Stimulated activated CD8-positive, alpha-beta memory T cell treated with anti-CD3 and anti-CD28 coated beads, Interleukin-2, amount 100 ng/mL, for 48 hours (primary cell): ENCODE data around the gene PCDHA4.

Experiments
- DNase-seq, 2 donors: peaks; one replicate each; pipeline ENCODE4 v3.0.0-alpha.2; 2020; ENCODE audit warnings: low read depth in 2 of 2

PCDHA4 gene

DNA sequence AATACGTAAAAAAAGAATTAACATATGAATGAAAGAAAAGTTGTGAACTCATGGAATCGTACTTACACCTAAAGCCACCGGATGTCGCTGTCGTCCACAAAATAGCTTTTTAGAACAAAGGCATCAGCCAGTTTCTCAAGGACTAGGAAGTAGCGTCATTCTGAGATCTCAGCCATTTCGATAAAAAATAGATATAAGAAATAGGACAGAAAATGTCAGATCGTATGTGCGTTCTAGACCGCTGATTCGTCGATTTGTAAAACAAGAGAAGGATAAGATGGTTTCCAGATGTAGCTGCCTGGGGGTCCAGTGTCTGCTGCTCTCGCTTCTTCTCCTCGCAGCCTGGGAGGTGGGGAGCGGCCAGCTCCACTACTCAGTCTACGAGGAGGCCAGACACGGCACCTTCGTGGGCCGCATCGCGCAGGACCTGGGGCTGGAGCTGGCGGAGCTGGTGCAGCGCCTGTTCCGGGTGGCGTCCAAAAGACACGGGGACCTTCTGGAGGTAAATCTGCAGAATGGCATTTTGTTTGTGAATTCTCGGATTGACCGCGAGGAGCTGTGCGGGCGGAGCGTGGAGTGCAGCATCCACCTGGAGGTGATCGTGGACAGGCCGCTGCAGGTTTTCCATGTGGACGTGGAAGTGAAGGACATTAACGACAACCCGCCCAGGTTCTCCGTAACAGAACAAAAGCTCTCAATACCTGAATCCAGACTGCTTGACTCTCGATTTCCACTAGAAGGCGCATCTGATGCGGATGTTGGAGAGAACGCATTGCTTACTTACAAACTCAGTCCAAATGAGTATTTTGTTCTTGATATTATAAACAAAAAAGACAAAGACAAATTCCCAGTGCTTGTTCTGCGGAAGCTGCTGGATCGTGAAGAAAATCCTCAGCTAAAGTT, 49.2 kb downstream of the PCDHA4 start, which contains the start of gene PCDHA10:
TSS of gene PCDHA10 (plus strand) at position 126 of the 903 bp plus-strand sequence. CDS start at position 278, 152 bp downstream.
- no peak for DNase-seq

DNA sequence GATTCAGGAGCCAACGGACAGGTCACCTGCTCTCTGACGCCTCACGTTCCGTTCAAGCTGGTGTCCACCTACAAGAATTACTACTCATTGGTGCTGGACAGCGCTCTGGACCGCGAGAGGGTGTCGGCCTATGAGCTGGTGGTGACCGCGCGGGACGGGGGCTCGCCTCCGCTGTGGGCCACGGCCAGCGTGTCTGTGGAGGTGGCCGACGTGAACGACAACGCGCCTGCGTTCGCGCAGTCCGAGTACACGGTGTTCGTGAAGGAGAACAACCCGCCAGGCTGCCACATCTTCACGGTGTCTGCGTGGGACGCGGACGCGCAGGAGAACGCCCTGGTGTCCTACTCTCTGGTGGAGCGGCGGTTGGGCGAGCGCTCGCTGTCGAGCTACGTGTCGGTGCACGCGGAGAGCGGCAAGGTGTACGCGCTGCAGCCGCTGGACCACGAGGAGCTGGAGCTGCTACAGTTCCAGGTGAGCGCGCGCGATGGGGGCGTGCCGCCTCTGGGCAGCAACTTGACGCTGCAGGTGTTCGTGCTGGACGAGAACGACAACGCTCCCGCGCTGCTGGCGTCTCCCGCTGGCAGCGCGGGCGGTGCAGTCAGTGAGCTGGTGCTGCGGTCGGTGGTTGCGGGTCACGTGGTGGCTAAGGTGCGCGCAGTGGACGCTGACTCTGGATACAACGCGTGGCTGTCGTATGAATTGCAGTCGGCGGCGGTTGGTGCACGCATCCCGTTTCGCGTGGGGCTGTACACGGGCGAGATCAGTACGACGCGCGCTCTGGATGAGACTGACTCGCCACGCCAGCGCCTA, 50.5 kb downstream of the PCDHA4 start:
- DNase-seq = no peak

DNA sequence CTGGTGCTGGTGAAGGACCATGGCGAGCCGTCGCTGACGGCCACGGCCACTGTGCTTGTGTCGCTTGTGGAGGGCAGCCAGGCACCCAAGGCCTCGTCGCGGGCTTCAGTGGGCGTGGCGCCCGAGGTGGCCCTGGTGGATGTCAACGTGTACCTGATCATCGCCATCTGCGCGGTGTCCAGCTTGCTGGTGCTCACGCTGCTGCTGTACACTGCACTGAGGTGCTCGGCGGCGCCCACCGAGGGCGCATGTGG, 51.0 kb downstream of the PCDHA4 start:
- DNase-seq = no peak

DNA sequence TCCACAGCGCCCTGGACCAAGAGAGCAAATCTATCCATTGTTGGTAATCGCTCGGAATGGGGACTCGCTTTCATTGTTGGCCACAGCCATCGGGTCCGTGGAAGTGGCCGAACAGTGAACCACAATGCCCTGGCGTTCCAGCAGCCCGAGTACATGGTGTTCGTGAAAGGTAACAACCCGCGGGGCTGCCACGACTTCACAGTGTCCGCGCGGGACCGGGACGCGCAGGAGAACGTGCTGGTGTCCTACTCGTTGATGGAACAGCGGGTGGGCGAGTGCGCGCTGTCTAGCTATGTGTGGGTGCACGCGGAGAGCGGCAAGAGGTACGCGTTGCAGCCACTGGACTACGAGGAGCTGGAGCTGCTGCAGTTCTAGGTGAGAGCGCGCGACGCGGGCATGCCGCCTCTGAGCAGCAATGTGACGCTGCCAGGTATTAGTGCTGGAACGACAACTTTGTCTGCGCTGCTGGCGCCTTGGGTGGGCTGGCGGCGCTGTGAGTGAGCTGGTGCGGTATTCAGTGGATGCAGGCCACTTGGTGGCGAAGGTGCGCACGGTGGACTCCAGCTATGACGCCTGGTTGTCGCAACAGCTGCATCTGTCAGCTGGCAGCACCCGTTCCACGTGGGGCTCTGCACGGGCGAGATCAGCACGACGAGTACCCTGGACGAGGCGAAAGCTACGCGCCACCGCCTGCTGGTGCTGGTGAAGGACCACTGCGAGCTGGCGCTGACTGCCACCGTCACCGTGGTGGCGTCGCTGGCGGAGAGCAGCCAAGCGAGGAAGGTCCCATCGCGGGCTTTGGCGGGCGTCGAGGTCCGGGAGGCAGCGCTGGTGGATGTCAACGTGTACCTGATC, 55.8 kb downstream of the PCDHA4 start:
- no peak for DNase-seq
